CD4-positive, alpha-beta T cell treated with Interleukin-2 at 100 ng/mL for 4 hours (primary cell): ENCODE data around the gene CHST3.

Experiments used
- DNase-seq: peaks from one replicate; pipeline ENCODE4 v3.0.0-alpha.2; 2020; ENCODE audit warnings: low spot score

CHST3 gene

DNA sequence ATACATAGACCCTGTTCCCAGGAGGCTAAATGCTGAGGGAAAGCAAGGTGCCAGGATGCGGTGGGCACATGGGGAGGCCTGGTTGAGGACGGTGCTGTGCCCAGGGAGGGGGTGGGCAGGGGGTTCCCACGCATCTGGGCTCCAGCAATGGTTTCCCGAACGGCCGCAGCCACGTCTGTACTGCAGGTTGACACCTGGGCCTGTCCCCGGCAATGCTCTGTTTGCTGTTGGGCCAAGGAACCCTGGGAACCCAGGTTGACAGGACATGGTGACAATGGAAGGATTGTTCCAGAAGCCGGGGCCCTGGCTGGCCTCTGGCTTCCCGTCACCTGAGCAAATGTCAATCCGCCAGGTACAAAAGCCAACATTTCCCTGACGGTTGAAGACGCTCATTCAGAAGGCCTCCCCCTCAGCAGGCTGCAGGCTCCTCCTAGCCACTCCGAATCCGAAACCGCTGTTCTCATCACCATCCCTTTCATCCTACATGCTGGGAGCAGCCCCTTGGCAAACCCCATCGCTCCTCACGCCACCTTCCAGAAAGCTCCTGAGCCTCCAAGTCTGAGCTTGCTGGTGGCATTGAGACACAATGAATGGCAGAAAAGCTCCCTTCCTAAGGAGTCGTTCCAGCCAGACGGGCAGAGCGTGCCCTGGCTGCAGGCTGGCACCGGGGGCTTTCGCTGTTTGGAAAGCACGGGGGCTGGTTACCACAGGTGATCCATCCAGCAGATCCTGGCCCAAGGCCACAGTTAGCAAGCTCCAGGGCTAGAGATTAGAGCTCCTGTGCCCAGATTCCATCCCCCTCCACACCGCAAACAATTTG lies 92.9 kb downstream of the CHST3 start:
- DNase-seq: no peak

DNA sequence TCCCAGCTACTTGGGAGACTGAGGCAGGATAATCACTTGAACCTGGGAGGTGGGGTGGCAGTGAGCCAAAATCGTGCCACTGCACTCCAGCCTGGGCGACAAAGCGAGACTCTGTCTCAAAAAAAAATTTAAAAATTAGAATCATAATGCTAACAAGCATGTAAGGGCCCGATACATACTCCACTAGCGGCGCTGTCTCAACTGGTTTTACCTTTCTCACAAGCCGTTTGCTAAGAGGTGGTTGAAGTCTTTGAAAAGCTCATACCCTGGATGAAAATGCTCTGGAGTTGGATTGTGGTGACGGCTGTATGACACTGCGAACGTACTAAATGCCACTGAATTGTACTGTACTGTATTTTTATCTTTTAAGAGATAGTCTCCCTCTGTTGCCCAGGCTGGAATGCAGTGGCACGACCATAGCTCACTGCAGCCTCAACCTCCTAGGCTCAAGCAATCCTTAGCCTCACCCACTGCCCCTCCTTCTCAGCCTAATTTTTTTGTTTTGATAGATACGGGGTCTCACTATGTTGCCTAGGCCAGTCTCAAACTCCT lies 94.2 kb downstream of the CHST3 start:
- DNase-seq: no peak

DNA sequence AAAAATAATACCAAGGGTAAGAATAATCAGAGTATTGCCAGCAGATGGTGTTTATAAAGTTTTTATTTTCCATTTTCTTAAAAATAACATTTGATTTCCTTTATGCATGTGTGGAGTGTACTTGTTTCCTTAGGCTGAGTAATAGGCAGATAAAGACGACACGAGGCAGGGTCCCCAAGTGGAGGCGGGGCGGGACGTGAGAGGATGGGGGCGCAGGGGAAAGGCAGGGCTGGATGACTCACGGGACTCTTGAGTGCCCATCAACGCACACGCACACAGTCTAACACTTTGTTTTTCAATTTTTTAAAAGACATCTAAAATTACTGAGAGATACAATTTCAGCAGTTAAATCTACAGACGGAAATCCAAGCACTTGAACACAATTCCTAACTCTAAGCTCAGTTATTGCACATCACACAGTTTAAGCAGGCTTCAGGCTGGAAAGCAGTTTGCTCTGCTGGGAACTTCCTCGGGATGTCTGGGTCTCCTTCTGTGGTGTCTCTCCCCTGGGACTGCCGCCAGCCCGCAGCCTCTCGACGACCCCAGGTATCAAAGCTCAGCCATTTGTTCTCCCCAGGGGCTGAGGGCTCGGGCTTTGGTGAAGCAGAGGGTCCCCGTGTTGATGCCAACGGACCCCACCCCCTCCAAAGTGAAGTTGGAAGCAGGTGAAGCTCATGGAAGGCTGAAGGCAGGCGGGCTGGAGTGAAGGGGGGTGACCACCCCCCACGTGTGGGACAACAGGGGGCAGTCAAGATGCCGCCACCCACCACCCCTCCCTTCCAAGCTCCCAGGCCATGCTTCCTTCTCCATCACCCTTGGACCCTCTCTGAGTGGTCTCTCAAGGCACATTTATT lies 95.0 kb downstream of the CHST3 start:
- peak; percentile 24 for DNase-seq

DNA sequence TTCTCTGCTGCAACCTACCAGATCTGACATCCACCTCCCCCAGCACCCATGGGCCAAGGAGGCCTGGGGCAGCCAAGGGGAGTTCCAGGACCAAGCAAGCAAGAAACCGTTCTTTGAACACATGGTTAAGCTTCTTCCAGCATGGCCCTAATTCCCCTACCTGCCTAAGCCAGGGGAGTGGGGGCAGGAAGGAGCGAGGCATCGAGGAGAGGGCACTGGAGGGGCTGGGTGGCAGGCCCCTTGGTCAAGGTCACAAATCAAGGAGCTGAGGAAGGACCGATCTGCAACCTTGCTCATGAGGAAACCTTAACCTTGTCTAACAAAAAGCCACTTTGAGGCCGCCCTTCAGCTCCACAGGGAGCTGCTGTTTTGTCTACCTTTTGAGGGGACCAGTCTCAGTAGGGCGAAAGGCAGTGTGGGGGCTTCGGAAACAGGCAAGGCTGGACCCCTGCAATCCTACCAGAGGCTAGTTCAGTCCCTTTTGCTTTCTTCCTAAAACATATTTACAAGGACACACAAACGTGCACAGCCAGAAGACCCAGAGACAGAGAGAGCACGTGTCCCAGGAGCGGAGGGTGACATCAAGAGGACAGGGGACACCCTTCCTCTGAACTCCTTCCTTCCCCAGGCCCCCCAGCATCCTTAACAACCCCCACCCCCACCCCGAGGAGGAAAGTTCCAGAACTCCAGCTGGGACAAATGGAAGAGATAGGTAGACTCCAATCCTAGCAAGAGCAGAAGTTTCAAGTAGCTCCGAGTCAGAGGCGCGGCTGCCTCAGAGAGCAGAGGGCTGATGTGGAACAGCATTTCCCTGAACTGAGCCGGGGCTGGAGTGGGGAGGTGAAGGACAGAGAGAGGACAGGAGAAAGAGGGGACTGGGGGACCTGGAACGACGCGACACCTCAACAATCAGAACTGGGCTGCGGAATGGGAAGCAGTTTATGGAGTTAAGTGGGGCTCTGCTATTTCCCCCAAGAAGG lies 95.9 kb downstream of the CHST3 start:
- no peak for DNase-seq

DNA sequence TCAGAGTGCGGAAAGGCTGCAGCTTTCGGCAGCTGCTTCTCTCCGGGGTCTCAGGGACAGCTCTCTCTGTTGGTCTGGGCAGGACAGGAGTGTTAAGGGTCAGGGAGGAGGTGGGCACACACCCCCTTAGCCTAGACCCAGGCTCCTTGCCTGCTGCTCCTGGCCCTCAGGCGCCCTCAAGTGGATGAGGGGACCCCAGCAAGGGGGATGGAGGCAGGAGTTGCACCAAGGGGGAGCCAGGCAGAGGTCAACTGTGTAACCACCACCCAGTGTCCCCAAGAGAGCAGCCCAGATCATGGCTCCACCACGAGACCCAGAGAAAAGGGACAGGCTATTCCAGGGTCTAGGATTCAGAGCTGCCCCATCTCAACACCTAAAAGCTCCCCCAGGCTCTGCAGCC lies 97.3 kb downstream of the CHST3 start:
- DNase-seq: no peak

DNA sequence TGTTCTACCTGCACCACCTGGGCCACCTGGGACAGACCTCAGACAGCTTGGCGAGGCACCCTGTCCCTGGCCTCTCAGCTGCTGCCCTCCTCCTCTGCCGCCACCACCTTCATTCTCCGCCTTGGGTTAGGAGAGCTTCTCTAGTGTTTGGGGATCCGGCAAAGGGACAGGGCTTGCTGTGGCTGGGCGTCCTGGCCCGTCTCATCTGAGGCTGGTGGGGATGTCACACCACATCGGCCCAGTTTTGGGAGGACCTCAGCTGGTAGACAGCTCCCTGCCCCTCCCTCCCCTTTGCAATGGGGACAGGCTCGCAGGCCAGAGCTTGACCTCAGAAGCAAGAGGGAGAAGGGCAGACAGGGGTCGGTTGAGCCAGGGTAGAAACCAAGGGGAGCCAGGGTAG lies 97.7 kb downstream of the CHST3 start:
- no peak for DNase-seq

DNA sequence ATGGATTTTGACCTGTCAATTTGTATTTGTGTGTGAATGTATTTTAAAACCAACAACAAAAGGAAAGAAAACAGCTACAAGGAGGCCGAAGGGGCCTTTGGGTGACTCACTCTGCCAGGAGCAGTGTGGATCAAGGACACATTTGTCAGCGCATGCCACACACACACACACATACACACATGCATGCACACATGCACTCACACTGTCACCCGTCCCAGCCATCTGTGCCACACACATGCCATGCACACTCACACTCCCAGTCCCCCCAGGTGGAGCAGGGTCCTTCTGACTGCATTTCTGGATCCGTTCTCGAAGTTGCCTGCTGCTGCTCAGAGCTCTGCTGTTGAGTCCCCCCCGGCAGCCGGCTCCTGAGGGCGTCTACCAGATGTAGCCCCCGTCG lies 98.2 kb downstream of the CHST3 start:
- no peak for DNase-seq
